CD8-positive, alpha-beta memory T cell (primary cell): Measurements from ENCODE around the gene RSAD2. TPM values are rescaled to one million over a fixed set of nuclear protein-coding genes. Genes with fewer than 3 reads are reported as not detected.
A peak's percentile ranks its signal among the peaks of the same experiment; 100 is the strongest.
"Not testable (repeated sequence)": the region's sequence is repeated elsewhere in the genome, so short reads cannot be mapped to it uniquely, and the experiment has no call there.

Experiments used
- CTCF ChIA-PET: fragments of 350-600 bp; sonication (Branson Sonifier 250); formaldehyde crosslinking; loops from one replicate; lab custom pipeline; 2021; ENCODE audit warnings: antibody characterized with exemption; lab: Charles Lee
- POLR2A ChIA-PET: fragments of 350-600 bp; sonication (Branson Sonifier 250); formaldehyde crosslinking; loops from one replicate; lab custom pipeline; 2021; ENCODE audit warnings: antibody characterized with exemption; lab: Charles Lee
- DNase-seq, 5 donors: peaks; one replicate each; pipeline versions ENCODE4 v3.0.0 to v3.0.0-alpha.2; 2020 to 2022; ENCODE audit warnings: mixed read lengths in 1 of 5
- H3K27ac ChIP-seq: one replicate; pipeline ENCODE4 v1.7.0; 2013; ENCODE audit warnings: low read depth, mild to moderate bottlenecking, low read length, moderate library complexity
- H3K27me3 ChIP-seq: 2 replicates; pipeline ENCODE4 v1.7.0; 2013; ENCODE audit warnings: low read length, mild to moderate bottlenecking; ENCODE audit not compliant: insufficient read depth, poor library complexity, severe bottlenecking
- H3K36me3 ChIP-seq: 2 replicates; pipeline ENCODE4 v1.7.0; 2013; ENCODE audit warnings: mild to moderate bottlenecking, low read length, moderate library complexity; ENCODE audit not compliant: insufficient read depth
- H3K4me1 ChIP-seq: 2 replicates; pipeline ENCODE4 v1.7.0; 2013; ENCODE audit warnings: mild to moderate bottlenecking, low read length, moderate library complexity; ENCODE audit not compliant: insufficient read depth
- H3K4me3 ChIP-seq: 2 replicates; pipeline ENCODE4 v1.7.0; 2013; ENCODE audit warnings: mild to moderate bottlenecking, low read length
- H3K9me3 ChIP-seq: 2 replicates; pipeline ENCODE4 v1.7.0; 2013; ENCODE audit warnings: mild to moderate bottlenecking, low read length
- H3K27ac Mint-ChIP-seq, 8 donors: one replicate each; pipeline ENCODE4 v1.8.0; 2020 to 2021; ENCODE audit warnings: mixed read lengths in 8 of 8, mild to moderate bottlenecking in 6 of 8, inconsistent platforms in 3 of 8, moderate library complexity in 3 of 8
- H3K27me3 Mint-ChIP-seq, 2 donors: one replicate each; pipeline ENCODE4 v1.8.0; 2020 to 2021; ENCODE audit warnings: mixed read lengths in 2 of 2, mild to moderate bottlenecking in 1 of 2, moderate library complexity in 1 of 2
- H3K36me3 Mint-ChIP-seq, 3 donors: one replicate each; pipeline ENCODE4 v1.8.0; 2020 to 2021; ENCODE audit warnings: mixed read lengths in 3 of 3, inconsistent platforms in 1 of 3, mild to moderate bottlenecking in 1 of 3
- H3K4me1 Mint-ChIP-seq, 3 donors: one replicate each; pipeline ENCODE4 v1.8.0; 2020 to 2021; ENCODE audit warnings: mixed read lengths in 3 of 3, inconsistent platforms in 1 of 3, mild to moderate bottlenecking in 1 of 3
- H3K4me3 Mint-ChIP-seq, 7 donors: one replicate each; pipeline ENCODE4 v1.8.0; 2020 to 2021; ENCODE audit warnings: mixed read lengths in 7 of 7, mild to moderate bottlenecking in 6 of 7, moderate library complexity in 4 of 7, inconsistent platforms in 2 of 7
- H3K9me3 Mint-ChIP-seq, 5 donors: one replicate each; pipeline ENCODE4 v1.8.0; 2020 to 2022; ENCODE audit warnings: mixed read lengths in 5 of 5, mild to moderate bottlenecking in 3 of 5, moderate library complexity in 2 of 5, inconsistent platforms in 1 of 5
- polyA plus RNA-seq: library from polyadenylated mRNA; unstranded; fragments of 300-500 nt; fragmentation: Illumina TruSeq; gene quantifications from one replicate; pipeline ENCODE4 v1.2.3, GENCODE V29; 2021
- total RNA-seq, 2 experiments: library from RNA; stranded (reverse); gene quantifications; one replicate each; pipeline ENCODE4 v1.2.3, GENCODE V29; 2021

The RSAD2 gene
- total and polyA plus RNA-seq, 3 experiments from 2014 or later: 0.85 to 7.6 (median 1.00) TPM

GRCh38 chr2:6854416-6854815 lies 23.2 kb upstream of the RSAD2 start:
- peaks cover 8 to 37% (median 14%) of the 10 kb centered on the region in 5 donors for H3K9me3 Mint-ChIP-seq
- ChIA-PET POLR2A (no interaction called here), CTCF (no interaction called here)
- Histone ChIP-seq H3K4me3 (no peak overlapping the region), H3K27ac (no peak overlapping the region), H3K36me3 (peaks cover 15% of the 10 kb centered on the region), H3K27me3 (no peaks in the 10 kb centered on the region), H3K9me3 (no peaks in the 10 kb centered on the region), H3K4me1 (no peaks in the 10 kb centered on the region)
- H3K27ac Mint-ChIP-seq: no peak overlapping the region
- H3K4me3 Mint-ChIP-seq: no peak overlapping the region
- peaks cover 35 to 75% (median 63%) of the 10 kb centered on the region in 3 donors for H3K36me3 Mint-ChIP-seq
- H3K4me1 Mint-ChIP-seq: peaks cover 0 to 7% (median 0%) of the 10 kb centered on the region in 3 donors
- no peak for DNase-seq
- H3K27me3 Mint-ChIP-seq: no peaks in the 10 kb centered on the region

GRCh38 chr2:6855860-6856547 lies 21.6 kb upstream of the RSAD2 start:
- ChIA-PET POLR2A (no interaction called here), CTCF (interaction anchor here (1.3 kb wide), 1 partner anchor 10 kb away, joined by 5 read pairs; the partner anchor contains the start of gene CMPK2)
- Mint-ChIP-seq H3K27ac (peak overlapping the region in 1 of 8 donors; percentile 83), H3K4me3 (no peak overlapping the region), H3K9me3 (peaks cover under 1 to 32% (median 14%) of the 10 kb centered on the region in 5 donors), H3K36me3 (peaks cover 36 to 75% (median 61%) of the 10 kb centered on the region in 3 donors), H3K27me3 (no peaks in the 10 kb centered on the region), H3K4me1 (peaks cover 0 to 7% (median 0%) of the 10 kb centered on the region in 3 donors)
- no peak overlapping the region for H3K27ac ChIP-seq
- no peaks in the 10 kb centered on the region for H3K9me3 ChIP-seq
- peaks cover 9% of the 10 kb centered on the region for H3K36me3 ChIP-seq
- H3K4me3 ChIP-seq: no peak overlapping the region
- no peak for DNase-seq
- H3K27me3 ChIP-seq: no peaks in the 10 kb centered on the region
- H3K4me1 ChIP-seq: no peaks in the 10 kb centered on the region

GRCh38 chr2:6856548-6856920 lies 21.0 kb upstream of the RSAD2 start:
- Mint-ChIP-seq H3K36me3 (peaks cover 41 to 75% (median 60%) of the 10 kb centered on the region in 3 donors), H3K27me3 (no peaks in the 10 kb centered on the region), H3K9me3 (peaks cover 0 to 29% (median 12%) of the 10 kb centered on the region in 5 donors), H3K4me3 (no peak overlapping the region), H3K4me1 (peaks cover 0 to 7% (median 0%) of the 10 kb centered on the region in 3 donors), H3K27ac (peak overlapping the region in 1 of 8 donors; percentile 83)
- Histone ChIP-seq H3K4me3 (no peak overlapping the region), H3K27ac (no peak overlapping the region), H3K36me3 (peaks cover 9% of the 10 kb centered on the region), H3K4me1 (no peaks in the 10 kb centered on the region), H3K9me3 (no peaks in the 10 kb centered on the region), H3K27me3 (no peaks in the 10 kb centered on the region)
- POLR2A ChIA-PET: interaction anchor here (1.0 kb wide), 1 partner anchor 9 kb away, joined by 4 read pairs; the partner anchor contains the start of gene CMPK2
- DNase-seq: no peak
- CTCF ChIA-PET: interaction anchor here (1.3 kb wide), 1 partner anchor 10 kb away, joined by 5 read pairs; the partner anchor contains the start of gene CMPK2

GRCh38 chr2:6858466-6859027 lies 19.0 kb upstream of the RSAD2 start:
- not testable (repeated sequence) for H3K27ac ChIP-seq
- H3K4me3 Mint-ChIP-seq: peak overlapping the region in 1 of 7 donors; percentile 15

GRCh38 chr2:6860296-6860695 lies 17.3 kb upstream of the RSAD2 start:
- Mint-ChIP-seq H3K27ac (no peak overlapping the region), H3K27me3 (peaks cover 0 to 1% of the 10 kb centered on the region in 2 donors), H3K36me3 (peaks cover 38 to 58% (median 51%) of the 10 kb centered on the region in 3 donors), H3K9me3 (peaks cover 0 to 22% (median 12%) of the 10 kb centered on the region in 5 donors), H3K4me3 (no peak overlapping the region), H3K4me1 (peaks cover 7 to 12% (median 8%) of the 10 kb centered on the region in 3 donors)
- Histone ChIP-seq H3K9me3 (no peaks in the 10 kb centered on the region), H3K27ac (no peak overlapping the region), H3K36me3 (peaks cover 9% of the 10 kb centered on the region), H3K4me3 (no peak overlapping the region), H3K27me3 (no peaks in the 10 kb centered on the region), H3K4me1 (peaks cover 11% of the 10 kb centered on the region)
- ChIA-PET CTCF (interaction anchor here (1.4 kb wide), 1 partner anchor 56 kb away, joined by 3 read pairs; no protein-coding TSS in a partner anchor), POLR2A (no interaction called here)
- DNase-seq: no peak

More at GRCh38 chr2:6858466-6859027, 19.0 kb upstream of the RSAD2 start:
- POLR2A ChIA-PET, DNase-seq, H3K4me1 ChIP-seq, H3K9me3 ChIP-seq, H3K27me3 Mint-ChIP-seq, H3K36me3 ChIP-seq, H3K4me3 ChIP-seq, H3K27me3 ChIP-seq, CTCF ChIA-PET, H3K4me1 Mint-ChIP-seq: not testable (repeated sequence)
- peak overlapping the region in 1 of 8 donors; percentile 21 for H3K27ac Mint-ChIP-seq
- peaks cover 43 to 70% (median 59%) of the 10 kb centered on the region in 3 donors for H3K36me3 Mint-ChIP-seq
- H3K9me3 Mint-ChIP-seq: peaks cover 0 to 27% (median 12%) of the 10 kb centered on the region in 5 donors

GRCh38 chr2:6863792-6864191 lies 13.8 kb upstream of the RSAD2 start:
- peak overlapping the region in 6 of 7 donors; percentile 76 to 88 (median 81) for H3K4me3 Mint-ChIP-seq
- H3K27ac Mint-ChIP-seq: peak overlapping the region in 2 of 8 donors; percentile 32 to 54
- no peak for DNase-seq
- CTCF ChIA-PET: no interaction called here
- H3K36me3 Mint-ChIP-seq: peaks cover 28 to 38% (median 36%) of the 10 kb centered on the region in 3 donors
- peaks cover 9% of the 10 kb centered on the region for H3K36me3 ChIP-seq
- H3K27me3 ChIP-seq: no peaks in the 10 kb centered on the region
- H3K9me3 Mint-ChIP-seq: peaks cover 0 to 14% (median 9%) of the 10 kb centered on the region in 5 donors
- no peak overlapping the region for H3K4me3 ChIP-seq
- H3K27me3 Mint-ChIP-seq: peaks cover 0 to 1% of the 10 kb centered on the region in 2 donors
- POLR2A ChIA-PET: no interaction called here
- H3K4me1 Mint-ChIP-seq: peaks cover 18 to 21% (median 20%) of the 10 kb centered on the region in 3 donors
- H3K4me1 ChIP-seq: peaks cover 16% of the 10 kb centered on the region
- no peak overlapping the region for H3K27ac ChIP-seq
- no peaks in the 10 kb centered on the region for H3K9me3 ChIP-seq

GRCh38 chr2:6864231-6864754 lies 13.3 kb upstream of the RSAD2 start:
- Histone ChIP-seq H3K9me3 (no peaks in the 10 kb centered on the region), H3K4me3 (peak overlapping the region; percentile 82), H3K27ac (no peak overlapping the region), H3K27me3 (no peaks in the 10 kb centered on the region), H3K4me1 (peaks cover 16% of the 10 kb centered on the region), H3K36me3 (peaks cover 9% of the 10 kb centered on the region)
- Mint-ChIP-seq H3K4me3 (peak overlapping the region; percentile 71 to 88 (median 80)), H3K4me1 (peaks cover 18 to 21% (median 20%) of the 10 kb centered on the region in 3 donors), H3K27ac (peak overlapping the region in 6 of 8 donors; percentile 29 to 86 (median 61)), H3K36me3 (peaks cover 27 to 33% (median 31%) of the 10 kb centered on the region in 3 donors), H3K9me3 (peaks cover 0 to 10% (median 5%) of the 10 kb centered on the region in 5 donors), H3K27me3 (peaks cover 0 to 1% of the 10 kb centered on the region in 2 donors)
- ChIA-PET CTCF (interaction anchor here (1.5 to 3.0 kb wide), 6 partner anchors 13 to 180 kb away, joined by 5 to 24 read pairs (median 8); partner anchors contain the start of genes RNF144A and RSAD2), POLR2A (interaction anchor here (3.1 kb wide), 1 partner anchor 13 kb away, joined by 19 read pairs; the partner anchor contains the start of gene RSAD2)
- no peak for DNase-seq
